Endodermal cell (in vitro differentiated cells): Measurements from ENCODE around the gene DNHD1. TPM values are rescaled to one million over a fixed set of nuclear protein-coding genes. Genes with fewer than 3 reads are reported as not detected.

Experiments used
- DNase-seq: peaks from one replicate; pipeline ENCODE4 v3.0.0-alpha.2; 2017
- H3K27ac ChIP-seq: 2 replicates; pipeline ENCODE4 v1.5.1; 2013; ENCODE audit warnings: mild to moderate bottlenecking, low read depth, low read length, moderate library complexity
- H3K27me3 ChIP-seq: 2 replicates; pipeline ENCODE4 v1.6.1; 2013; ENCODE audit warnings: mild to moderate bottlenecking, low read length, moderate library complexity; ENCODE audit not compliant: insufficient read depth, control insufficient read depth, poor library complexity, severe bottlenecking
- H3K36me3 ChIP-seq: 2 replicates; pipeline ENCODE4 v1.7.0; 2013; ENCODE audit warnings: mild to moderate bottlenecking, low read length, moderate library complexity; ENCODE audit not compliant: control insufficient read depth, insufficient read depth
- H3K4me1 ChIP-seq: one replicate; pipeline ENCODE4 v1.7.0; 2013; ENCODE audit warnings: low read length; ENCODE audit not compliant: control insufficient read depth, insufficient read depth
- H3K4me3 ChIP-seq: 2 replicates; pipeline ENCODE4 v1.5.1; 2013; ENCODE audit warnings: mild to moderate bottlenecking, low read length, moderate library complexity
- H3K9ac ChIP-seq: 2 replicates; pipeline ENCODE4 v1.6.1; 2013; ENCODE audit warnings: mild to moderate bottlenecking, low read length, moderate library complexity; ENCODE audit not compliant: poor library complexity, severe bottlenecking; ENCODE audit errors: extremely low read depth
- H3K9me3 ChIP-seq: 2 replicates; pipeline ENCODE4 v1.6.1; 2013; ENCODE audit warnings: mild to moderate bottlenecking, low read length, moderate library complexity; ENCODE audit not compliant: control insufficient read depth
- H3K27ac Mint-ChIP-seq: 2 replicates; pipeline ENCODE4 v1.8.0; 2020; ENCODE audit warnings: mixed read lengths
- H3K27me3 Mint-ChIP-seq: 2 replicates; pipeline ENCODE4 v1.8.0; 2021; ENCODE audit warnings: mild to moderate bottlenecking, mixed read lengths; ENCODE audit not compliant: insufficient read depth
- H3K36me3 Mint-ChIP-seq: 2 replicates; pipeline ENCODE4 v1.8.0; 2020; ENCODE audit warnings: low read depth, mixed read lengths
- H3K4me1 Mint-ChIP-seq: 2 replicates; pipeline ENCODE4 v1.8.0; 2020; ENCODE audit warnings: mixed read lengths
- H3K4me3 Mint-ChIP-seq: 2 replicates; pipeline ENCODE4 v1.8.0; 2020; ENCODE audit warnings: mild to moderate bottlenecking, moderate library complexity, mixed read lengths
- H3K9me3 Mint-ChIP-seq: 2 replicates; pipeline ENCODE4 v1.8.0; 2020; ENCODE audit warnings: mild to moderate bottlenecking, mixed read lengths
- WGBS, 2 experiments: methylation state at CpG; one replicate each; pipeline versions ENCODE4 v1.1.5 to v1.1.7; 2013; ENCODE audit warnings: missing lambda C conversion rate in 2 of 2, mixed read lengths in 1 of 2; ENCODE audit not compliant: insufficient coverage in 1 of 2, insufficient read length in 1 of 2; 5-methylcytosine and 5-hydroxymethylcytosine counted together
- total RNA-seq, 2 donors: library from RNA; stranded (reverse); fragmentation: NEBNext Ultra II Directional in 1 of 2; extraction: Animal tissue kit (Norgen Biotek cat#: 25700) in 1 of 2; gene quantifications; 2 replicates in 1 of 2; 3 replicates in 1 of 2; pipeline ENCODE4 v1.2.1, GENCODE V29; 2021
- TF ChIP-seq, protein P1 (sequence below): fragments of 200-600 bp; sonication (generic); conservative IDR thresholded peaks from 2 replicates; pipeline ENCODE4 v1.5.0; 2021; ENCODE audit warnings: antibody characterized with exemption, mild to moderate bottlenecking

DNHD1 gene
- total RNA-seq, 2 donors from 2014 or later = 11.0 to 12.2 TPM

GRCh38 chr11:6553634-6554033 is 56.6 kb downstream of the DNHD1 start:
- Mint-ChIP-seq H3K27me3 (no peaks in the 10 kb centered on the region), H3K27ac (no peak overlapping the region), H3K36me3 (no peaks in the 10 kb centered on the region), H3K4me3 (no peak overlapping the region), H3K4me1 (peaks cover 4% of the 10 kb centered on the region), H3K9me3 (no peaks in the 10 kb centered on the region)
- no peaks in the 10 kb centered on the region for H3K9me3 ChIP-seq
- no peaks in the 10 kb centered on the region for H3K27me3 ChIP-seq
- H3K36me3 ChIP-seq = no peaks in the 10 kb centered on the region
- no peak overlapping the region for H3K4me3 ChIP-seq
- TF ChIP-seq, protein P1, sequence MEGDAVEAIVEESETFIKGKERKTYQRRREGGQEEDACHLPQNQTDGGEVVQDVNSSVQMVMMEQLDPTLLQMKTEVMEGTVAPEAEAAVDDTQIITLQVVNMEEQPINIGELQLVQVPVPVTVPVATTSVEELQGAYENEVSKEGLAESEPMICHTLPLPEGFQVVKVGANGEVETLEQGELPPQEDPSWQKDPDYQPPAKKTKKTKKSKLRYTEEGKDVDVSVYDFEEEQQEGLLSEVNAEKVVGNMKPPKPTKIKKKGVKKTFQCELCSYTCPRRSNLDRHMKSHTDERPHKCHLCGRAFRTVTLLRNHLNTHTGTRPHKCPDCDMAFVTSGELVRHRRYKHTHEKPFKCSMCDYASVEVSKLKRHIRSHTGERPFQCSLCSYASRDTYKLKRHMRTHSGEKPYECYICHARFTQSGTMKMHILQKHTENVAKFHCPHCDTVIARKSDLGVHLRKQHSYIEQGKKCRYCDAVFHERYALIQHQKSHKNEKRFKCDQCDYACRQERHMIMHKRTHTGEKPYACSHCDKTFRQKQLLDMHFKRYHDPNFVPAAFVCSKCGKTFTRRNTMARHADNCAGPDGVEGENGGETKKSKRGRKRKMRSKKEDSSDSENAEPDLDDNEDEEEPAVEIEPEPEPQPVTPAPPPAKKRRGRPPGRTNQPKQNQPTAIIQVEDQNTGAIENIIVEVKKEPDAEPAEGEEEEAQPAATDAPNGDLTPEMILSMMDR = no peak
- no peak for DNase-seq
- no peak overlapping the region for H3K27ac ChIP-seq
- H3K4me1 ChIP-seq = no peaks in the 10 kb centered on the region
- no peak overlapping the region for H3K9ac ChIP-seq

- H3K27ac Mint-ChIP-seq = no peak overlapping the region
- H3K27me3 Mint-ChIP-seq = no peaks in the 10 kb centered on the region
- peaks cover 4% of the 10 kb centered on the region for H3K4me1 Mint-ChIP-seq
- Histone ChIP-seq H3K27ac (no peak overlapping the region), H3K4me1 (no peaks in the 10 kb centered on the region), H3K9ac (no peak overlapping the region), H3K9me3 (no peaks in the 10 kb centered on the region), H3K27me3 (no peaks in the 10 kb centered on the region), H3K36me3 (no peaks in the 10 kb centered on the region), H3K4me3 (no peak overlapping the region)
- TF ChIP-seq, protein P1 = no peak
- H3K36me3 Mint-ChIP-seq = no peaks in the 10 kb centered on the region
- H3K9me3 Mint-ChIP-seq = no peaks in the 10 kb centered on the region
- WGBS, 2 experiments = 96 to 100% methylated on average over 2 to 5 of the region's 5 CpGs
- no peak overlapping the region for H3K4me3 Mint-ChIP-seq
- DNase-seq = no peak
These were observed 58.0 kb downstream of the DNHD1 start for GRCh38 chr11:6554828-6555706.

- no peak overlapping the region for H3K4me3 Mint-ChIP-seq
- Histone ChIP-seq H3K9ac (no peak overlapping the region), H3K27ac (no peak overlapping the region), H3K36me3 (no peaks in the 10 kb centered on the region), H3K27me3 (no peaks in the 10 kb centered on the region), H3K4me1 (no peaks in the 10 kb centered on the region), H3K9me3 (no peaks in the 10 kb centered on the region), H3K4me3 (no peak overlapping the region)
- DNase-seq = no peak
- H3K9me3 Mint-ChIP-seq = no peaks in the 10 kb centered on the region
- H3K36me3 Mint-ChIP-seq = no peaks in the 10 kb centered on the region
- H3K27me3 Mint-ChIP-seq = no peaks in the 10 kb centered on the region
- WGBS, 2 experiments = 77 to 89% methylated on average over 5 to 11 of the region's 11 CpGs
- H3K27ac Mint-ChIP-seq = no peak overlapping the region
- peaks cover 4% of the 10 kb centered on the region for H3K4me1 Mint-ChIP-seq
- TF ChIP-seq, protein P1 = no peak
These were observed 59.3 kb downstream of the DNHD1 start for GRCh38 chr11:6556139-6556949.
